Measurements from ENCODE around the gene MARVELD2.

DNA sequence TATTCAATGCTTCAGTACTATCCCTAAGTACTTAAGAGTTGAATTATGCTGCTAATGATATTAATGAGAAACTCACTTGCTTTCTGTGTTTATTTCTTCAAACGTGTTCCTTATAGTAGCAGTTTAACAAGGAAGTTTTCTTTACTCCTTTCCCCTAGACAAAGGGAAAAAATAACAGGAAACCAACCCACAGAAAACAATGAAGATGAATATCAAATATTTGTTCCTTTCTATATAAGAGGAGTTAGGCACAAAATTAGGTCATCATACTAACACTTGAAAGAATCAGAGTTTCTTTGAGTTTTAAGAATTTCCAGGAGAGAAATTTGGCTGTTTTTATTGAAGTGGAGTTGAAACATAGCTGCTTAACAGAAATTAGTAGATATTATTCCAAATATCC, 62.3 kb downstream of the MARVELD2 start:
- TF ChIP-seq EP300 (IDR thresholded peaks at IDR 0.05) (no peak), POLR2A (IDR thresholded peaks at IDR 0.05) (no peak)

Data from ovary (tissue), 1 donor.